Stimulated activated naive B cell treated with anti-CD40 and anti-IgM and Interleukin-4, amounts not matched to agents 10 μg/mL and 1 μg/mL and 100 μg/mL, for 72 hours (primary cell): ENCODE data around the gene SLC25A24.

Experiments used
- ATAC-seq, 2 donors: fragments of 150-1000 bp; cut with Tn5 transposase; replicated peaks; 2 replicates each; pipeline ENCODE4 v1.10.0; 2021; ENCODE audit warnings: moderate library complexity in 1 of 2
- DNase-seq: peaks from one replicate; pipeline ENCODE4 v3.0.0; 2021
- H3K27ac Mint-ChIP-seq: one replicate; pipeline ENCODE4 v1.8.0; 2022; ENCODE audit warnings: mild to moderate bottlenecking, mixed read lengths
- H3K27me3 Mint-ChIP-seq, 2 donors: one replicate each; pipeline ENCODE4 v1.8.0; 2022; ENCODE audit warnings: mixed read lengths in 2 of 2
- H3K36me3 Mint-ChIP-seq, 2 donors: one replicate each; pipeline ENCODE4 v1.8.0; 2022; ENCODE audit warnings: mixed read lengths in 2 of 2, mild to moderate bottlenecking in 1 of 2
- H3K4me1 Mint-ChIP-seq, 2 donors: one replicate each; pipeline ENCODE4 v1.8.0; 2022; ENCODE audit warnings: mixed read lengths in 2 of 2, mild to moderate bottlenecking in 1 of 2
- H3K4me3 Mint-ChIP-seq, 2 donors: one replicate each; pipeline ENCODE4 v1.8.0; 2022; ENCODE audit warnings: mild to moderate bottlenecking in 2 of 2, mixed read lengths in 2 of 2, moderate library complexity in 1 of 2
- H3K9me3 Mint-ChIP-seq, 2 donors: one replicate each; pipeline ENCODE4 v1.8.0; 2022; ENCODE audit warnings: mixed read lengths in 2 of 2, mild to moderate bottlenecking in 1 of 2

Gene SLC25A24

GRCh38 chr1:108117945-108118902, 81.9 kb downstream of the SLC25A24 start:
- Mint-ChIP-seq H3K4me1 (peaks cover 22 to 33% of the 10 kb centered on the region in 2 donors), H3K36me3 (no peaks in the 10 kb centered on the region), H3K27me3 (peaks cover 4 to 12% of the 10 kb centered on the region in 2 donors), H3K9me3 (no peaks in the 10 kb centered on the region), H3K4me3 (no peak overlapping the region), H3K27ac (no peak overlapping the region)
- DNase-seq (no peak), ATAC-seq (peak; percentile 34 to 36)

DNA sequence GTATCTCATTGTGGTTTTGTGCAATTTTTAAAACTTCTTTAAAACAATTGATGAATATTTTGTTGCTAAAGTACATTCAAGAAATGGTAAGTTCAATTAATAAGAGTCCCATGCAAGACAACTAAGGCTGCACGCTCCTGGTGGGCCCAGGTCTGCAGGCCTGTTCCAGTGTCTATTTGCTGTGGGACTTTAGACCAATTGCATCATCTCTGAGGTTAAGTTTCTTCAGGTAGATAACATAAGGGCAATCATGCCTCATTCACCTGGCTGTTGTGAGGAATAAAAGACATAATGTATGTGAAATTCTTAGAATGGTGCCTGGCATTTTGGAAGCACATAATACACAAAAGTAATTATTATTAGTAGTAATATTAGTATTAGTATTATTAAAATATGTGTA, 82.9 kb downstream of the SLC25A24 start:
- peaks cover 24 to 33% of the 10 kb centered on the region in 2 donors for H3K4me1 Mint-ChIP-seq
- H3K9me3 Mint-ChIP-seq: no peaks in the 10 kb centered on the region
- no peak for DNase-seq
- H3K4me3 Mint-ChIP-seq: no peak overlapping the region
- ATAC-seq: no peak
- no peak overlapping the region for H3K27ac Mint-ChIP-seq
- no peaks in the 10 kb centered on the region for H3K36me3 Mint-ChIP-seq
- peaks cover 4 to 12% of the 10 kb centered on the region in 2 donors for H3K27me3 Mint-ChIP-seq

- DNase-seq: no peak
- Mint-ChIP-seq H3K4me1 (peaks cover 11 to 17% of the 10 kb centered on the region in 2 donors), H3K27me3 (no peaks in the 10 kb centered on the region), H3K9me3 (no peaks in the 10 kb centered on the region), H3K36me3 (no peaks in the 10 kb centered on the region), H3K27ac (no peak overlapping the region), H3K4me3 (no peak overlapping the region)
- ATAC-seq: peak in 1 of 2 donors; percentile 39
These were observed 86.0 kb downstream of the SLC25A24 start for GRCh38 chr1:108114033-108114599.

DNA sequence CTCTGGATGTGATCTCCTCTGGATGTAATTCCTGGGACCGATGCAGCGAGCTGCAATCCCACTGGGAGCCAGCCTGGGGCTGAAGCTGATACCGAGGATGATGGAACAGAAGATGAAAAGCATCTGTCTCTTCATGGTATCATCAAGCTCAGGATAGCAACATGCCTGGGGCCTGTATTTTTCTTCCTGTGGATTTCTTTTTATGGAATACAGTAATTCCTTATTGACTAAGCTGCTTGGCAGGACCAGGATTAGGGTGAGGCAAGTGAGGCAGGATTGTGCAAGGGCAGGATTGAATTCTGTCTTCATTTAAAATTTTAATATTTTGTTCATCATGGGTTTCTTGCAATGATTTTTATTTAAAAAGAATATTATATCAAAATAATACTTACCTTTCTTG, 86.6 kb downstream of the SLC25A24 start:
- Mint-ChIP-seq H3K9me3 (no peaks in the 10 kb centered on the region), H3K4me1 (peaks cover 11 to 16% of the 10 kb centered on the region in 2 donors), H3K36me3 (no peaks in the 10 kb centered on the region), H3K4me3 (no peak overlapping the region), H3K27ac (no peak overlapping the region), H3K27me3 (no peaks in the 10 kb centered on the region)
- DNase-seq (no peak), ATAC-seq (no peak)

DNA sequence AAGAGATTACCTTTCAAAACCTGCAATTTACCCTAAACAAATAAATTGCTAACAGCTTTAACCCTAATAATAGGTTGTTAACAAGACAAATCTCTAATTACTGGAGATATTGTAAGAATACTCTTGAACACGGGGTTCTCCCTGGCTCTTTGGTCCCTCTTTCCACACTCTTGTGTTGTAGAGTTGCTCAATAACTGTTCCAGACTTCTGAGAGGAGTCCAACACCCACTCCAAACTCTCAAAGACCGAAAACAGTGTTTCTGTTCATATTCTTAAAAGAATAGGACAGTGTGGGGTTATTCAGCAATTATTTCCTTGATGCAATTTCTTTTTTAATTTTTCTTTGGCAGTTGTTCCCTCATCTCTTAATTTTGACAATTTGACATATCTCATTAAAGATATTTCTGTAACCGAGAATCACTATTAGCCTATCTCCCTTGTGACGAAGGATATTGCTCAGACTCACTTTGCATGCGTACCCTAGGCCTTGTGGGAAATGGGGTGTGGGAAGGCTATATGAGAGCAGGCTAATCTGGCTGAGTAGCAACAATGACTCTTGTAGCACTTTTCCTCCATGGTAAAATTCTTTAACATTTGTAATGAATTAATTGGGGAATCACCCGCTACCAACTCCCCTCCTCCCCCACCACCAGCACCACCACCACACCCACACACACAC, 90.7 kb downstream of the SLC25A24 start:
- no peak for ATAC-seq
- H3K27me3 Mint-ChIP-seq: no peaks in the 10 kb centered on the region

DNA sequence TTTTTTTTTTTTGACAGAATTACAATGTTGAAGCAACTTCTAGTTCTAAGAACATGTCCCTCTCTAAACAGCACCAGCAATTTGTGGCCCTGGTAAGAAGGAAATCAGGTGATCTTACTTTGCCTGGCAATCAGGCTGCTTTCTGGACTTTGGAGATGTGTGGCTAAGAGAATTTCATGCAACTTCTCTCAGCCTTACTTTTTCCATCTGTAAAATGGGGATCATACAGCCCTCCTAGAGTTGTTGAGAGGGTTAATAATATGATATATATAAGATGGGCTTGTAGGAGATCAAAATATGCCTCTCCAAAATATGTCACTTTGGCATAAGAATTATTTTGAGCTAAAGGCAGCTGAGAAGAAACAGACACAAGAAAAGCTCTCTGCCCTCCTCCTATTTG, 92.0 kb downstream of the SLC25A24 start:
- H3K27ac Mint-ChIP-seq: no peak overlapping the region

More for the DNA sequence above, 90.7 kb downstream of the SLC25A24 start:
- Mint-ChIP-seq H3K4me3 (no peak overlapping the region), H3K36me3 (no peaks in the 10 kb centered on the region), H3K27ac (no peak overlapping the region), H3K4me1 (peaks cover 6 to 8% of the 10 kb centered on the region in 2 donors), H3K9me3 (no peaks in the 10 kb centered on the region)
- DNase-seq: no peak

DNA sequence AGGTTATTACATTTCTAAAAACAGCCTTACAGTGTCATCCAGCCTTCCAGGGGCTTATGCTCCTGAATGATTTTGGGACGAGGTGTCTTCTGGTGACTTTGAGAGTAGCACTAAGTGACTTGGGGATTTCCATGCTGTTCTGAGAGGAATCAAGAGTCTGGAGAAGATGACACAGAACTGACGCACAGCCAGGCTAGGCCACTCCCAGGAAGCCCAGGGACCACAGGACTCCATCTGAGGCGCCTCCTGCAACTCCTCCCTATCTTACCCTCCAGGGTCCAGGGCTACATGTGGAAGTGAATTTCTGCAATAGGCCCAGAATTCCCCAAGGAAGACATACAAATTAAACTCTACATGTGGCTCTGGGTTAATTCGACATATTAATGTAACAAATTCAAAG, 92.5 kb downstream of the SLC25A24 start:
- Mint-ChIP-seq H3K4me1 (peaks cover 0 to 7% of the 10 kb centered on the region in 2 donors), H3K4me3 (no peak overlapping the region)
- peak; percentile 72 to 95 for ATAC-seq

More for the DNA sequence above, 92.0 kb downstream of the SLC25A24 start:
- Mint-ChIP-seq H3K36me3 (no peaks in the 10 kb centered on the region), H3K27me3 (no peaks in the 10 kb centered on the region), H3K4me1 (peaks cover 0 to 7% of the 10 kb centered on the region in 2 donors), H3K9me3 (no peaks in the 10 kb centered on the region), H3K4me3 (no peak overlapping the region)
- no peak for ATAC-seq
- DNase-seq: no peak

DNA sequence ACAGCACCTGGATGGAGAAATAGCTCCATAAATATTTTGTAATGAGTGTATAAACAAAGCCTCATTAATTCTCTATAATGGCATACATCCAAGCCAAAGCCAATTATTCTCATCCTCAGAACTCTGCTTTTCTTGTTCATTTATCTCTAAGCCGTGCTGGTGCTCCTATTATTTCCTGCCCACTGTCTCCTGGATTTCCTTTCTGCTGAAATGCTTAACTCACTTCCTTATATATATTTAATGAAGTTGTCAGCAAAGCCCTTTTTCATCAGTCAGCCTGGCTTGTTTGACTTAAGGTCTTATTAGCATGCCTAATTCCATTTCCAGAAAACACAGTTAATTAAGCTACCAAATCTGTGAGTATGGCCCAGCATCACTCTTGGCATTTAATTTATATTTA, 93.4 kb downstream of the SLC25A24 start:
- Mint-ChIP-seq H3K36me3 (no peaks in the 10 kb centered on the region), H3K27me3 (no peaks in the 10 kb centered on the region), H3K27ac (no peak overlapping the region), H3K9me3 (no peaks in the 10 kb centered on the region), H3K4me1 (peaks cover 5 to 6% of the 10 kb centered on the region in 2 donors), H3K4me3 (no peak overlapping the region)
- no peak for ATAC-seq
- DNase-seq: no peak

More for the DNA sequence above, 92.5 kb downstream of the SLC25A24 start:
- Mint-ChIP-seq H3K9me3 (no peaks in the 10 kb centered on the region), H3K27ac (peak overlapping the region; percentile 33), H3K27me3 (no peaks in the 10 kb centered on the region), H3K36me3 (no peaks in the 10 kb centered on the region)
- DNase-seq: peak; percentile 8

- Mint-ChIP-seq H3K36me3 (no peaks in the 10 kb centered on the region), H3K4me3 (no peak overlapping the region), H3K4me1 (peaks cover 2 to 5% of the 10 kb centered on the region in 2 donors), H3K9me3 (no peaks in the 10 kb centered on the region), H3K27ac (no peak overlapping the region), H3K27me3 (no peaks in the 10 kb centered on the region)
- ATAC-seq (no peak), DNase-seq (no peak)
These were observed 100.0 kb downstream of the SLC25A24 start for GRCh38 chr1:108100148-108100547.

DNA sequence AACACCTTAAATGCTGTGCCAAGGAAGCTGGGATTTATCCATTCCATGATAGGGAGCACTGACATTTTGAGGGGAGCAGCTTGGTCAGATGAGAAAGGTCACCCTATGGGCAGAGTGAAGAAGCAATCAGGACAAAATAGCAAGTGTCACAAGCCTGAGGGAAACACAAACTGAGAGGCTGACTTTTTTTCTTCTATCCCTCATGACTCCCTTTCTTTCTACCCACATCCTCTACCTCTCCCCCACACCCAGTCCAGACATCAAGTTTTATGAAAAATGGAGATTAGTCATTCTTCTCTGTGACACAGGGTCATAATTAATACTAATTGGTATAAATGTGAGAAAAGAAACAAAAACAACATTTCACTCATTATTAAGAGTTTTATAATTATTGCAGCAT, 103.1 kb downstream of the SLC25A24 start:
- H3K9me3 Mint-ChIP-seq: peaks cover 0 to under 1% of the 10 kb centered on the region in 2 donors
- H3K4me1 Mint-ChIP-seq: no peaks in the 10 kb centered on the region
- ATAC-seq (no peak), DNase-seq (no peak)
- no peaks in the 10 kb centered on the region for H3K36me3 Mint-ChIP-seq
- H3K27me3 Mint-ChIP-seq: no peaks in the 10 kb centered on the region
- no peak overlapping the region for H3K4me3 Mint-ChIP-seq
- H3K27ac Mint-ChIP-seq: no peak overlapping the region

GRCh38 chr1:108096089-108096488, 104.1 kb downstream of the SLC25A24 start:
- H3K36me3 Mint-ChIP-seq: no peaks in the 10 kb centered on the region
- DNase-seq: no peak
- H3K4me1 Mint-ChIP-seq: no peaks in the 10 kb centered on the region
- ATAC-seq: no peak
- H3K27me3 Mint-ChIP-seq: no peaks in the 10 kb centered on the region
- H3K27ac Mint-ChIP-seq: no peak overlapping the region
- H3K4me3 Mint-ChIP-seq: no peak overlapping the region
- H3K9me3 Mint-ChIP-seq: peaks cover 0 to 2% of the 10 kb centered on the region in 2 donors

DNA sequence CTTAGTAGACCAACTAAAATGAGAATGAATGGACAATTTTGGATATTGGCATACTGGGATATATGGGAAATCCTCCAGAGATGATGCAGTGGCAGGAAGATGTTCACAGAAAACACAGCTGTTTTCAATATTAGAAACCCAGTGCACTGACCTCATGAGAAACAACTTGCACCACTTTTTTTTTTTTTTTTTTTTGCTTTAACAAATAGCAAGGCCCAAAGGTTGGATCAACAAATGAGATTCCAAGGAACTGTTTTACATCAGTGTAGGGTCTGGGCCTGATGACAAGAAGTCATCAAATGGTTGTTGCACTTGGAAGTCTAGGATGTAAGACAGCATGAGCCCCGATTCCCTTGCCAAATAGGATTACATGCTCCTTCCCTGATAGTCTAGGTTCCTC, 110.7 kb downstream of the SLC25A24 start:
- peaks cover 0 to 3% of the 10 kb centered on the region in 2 donors for H3K4me1 Mint-ChIP-seq
- DNase-seq: no peak
- no peaks in the 10 kb centered on the region for H3K36me3 Mint-ChIP-seq
- H3K27me3 Mint-ChIP-seq: no peaks in the 10 kb centered on the region
- no peak for ATAC-seq
- no peak overlapping the region for H3K27ac Mint-ChIP-seq
- H3K4me3 Mint-ChIP-seq: no peak overlapping the region
- H3K9me3 Mint-ChIP-seq: peaks cover 0 to 2% of the 10 kb centered on the region in 2 donors

DNA sequence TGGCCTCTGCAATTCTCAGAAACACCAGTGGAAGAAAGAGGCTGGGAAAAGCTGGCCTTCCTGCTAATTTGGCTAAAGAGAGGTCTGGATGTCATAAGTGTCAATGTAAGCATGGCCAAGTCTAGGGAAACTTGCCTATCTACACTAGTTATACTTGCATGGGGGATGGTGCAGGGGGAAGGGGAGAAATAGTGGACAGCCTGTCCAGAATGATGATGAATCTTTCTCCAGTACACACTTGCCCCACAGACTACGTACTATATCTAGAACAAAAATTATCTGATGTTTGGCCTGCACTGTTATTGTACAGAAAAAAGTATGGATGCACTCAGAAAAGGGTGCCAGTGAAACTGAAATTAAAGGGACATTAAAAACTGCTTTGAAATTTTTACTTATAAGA, 114.5 kb downstream of the SLC25A24 start:
- Mint-ChIP-seq H3K27me3 (no peaks in the 10 kb centered on the region), H3K27ac (no peak overlapping the region), H3K4me1 (peaks cover 20 to 26% of the 10 kb centered on the region in 2 donors), H3K4me3 (no peak overlapping the region), H3K9me3 (no peaks in the 10 kb centered on the region), H3K36me3 (no peaks in the 10 kb centered on the region)
- DNase-seq (no peak), ATAC-seq (no peak)

DNA sequence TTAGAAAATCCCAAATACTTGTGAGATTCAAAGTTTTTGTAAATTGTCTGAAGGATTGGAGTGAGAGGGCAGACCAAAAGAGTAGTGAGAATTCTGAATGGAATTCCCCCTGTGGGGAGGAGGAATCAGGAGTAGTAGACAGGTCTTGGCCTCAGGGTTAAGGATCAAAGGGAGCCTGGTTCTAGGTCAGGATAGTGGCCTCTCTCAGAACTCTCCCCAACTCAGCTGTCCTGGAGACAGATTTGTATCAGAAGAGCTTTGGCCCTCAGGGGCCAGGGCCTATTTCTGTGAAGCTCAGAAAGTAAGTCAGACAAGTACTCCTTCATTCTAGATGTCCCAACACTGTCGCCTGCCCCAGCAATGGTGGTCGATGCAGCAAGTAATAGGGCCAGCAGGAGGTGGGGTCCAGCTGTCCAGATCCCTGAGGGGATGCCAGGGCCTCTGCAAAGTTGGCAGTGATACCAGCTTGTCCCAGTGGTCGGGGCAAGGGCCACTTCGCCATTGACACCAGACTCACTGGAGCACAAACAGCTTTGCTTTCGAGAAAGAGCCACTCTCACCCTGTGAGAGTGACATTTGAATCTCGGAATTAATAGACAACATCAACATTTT, 115.2 kb downstream of the SLC25A24 start:
- Mint-ChIP-seq H3K27ac (no peak overlapping the region), H3K4me3 (no peak overlapping the region), H3K36me3 (no peaks in the 10 kb centered on the region), H3K27me3 (no peaks in the 10 kb centered on the region), H3K4me1 (peaks cover 24 to 31% of the 10 kb centered on the region in 2 donors), H3K9me3 (no peaks in the 10 kb centered on the region)
- ATAC-seq (no peak), DNase-seq (no peak)
